IPS-20b (cell line): ENCODE results near the gene NUP93.
A peak's percentile ranks its signal among the peaks of the same experiment; 100 is the strongest.
"Not testable (repeated sequence)": the region's sequence is repeated elsewhere in the genome, so short reads cannot be mapped to it uniquely, and the experiment has no call there.

ENCODE experiments used
- H3K27ac ChIP-seq: one replicate; pipeline ENCODE4 v1.5.1; 2013; ENCODE audit warnings: low read length
- H3K27me3 ChIP-seq: 2 replicates; pipeline ENCODE4 v1.6.1; 2013; ENCODE audit warnings: mild to moderate bottlenecking, low read length, inconsistent platforms; ENCODE audit not compliant: insufficient read depth
- H3K36me3 ChIP-seq: 2 replicates; pipeline ENCODE4 v1.6.1; 2013; ENCODE audit warnings: low read depth, mild to moderate bottlenecking, inconsistent platforms, low read length, moderate library complexity; ENCODE audit not compliant: insufficient read depth
- H3K4me1 ChIP-seq: 2 replicates; pipeline ENCODE4 v1.6.1; 2013; ENCODE audit warnings: mild to moderate bottlenecking, control low read depth, inconsistent platforms, low read length, moderate library complexity; ENCODE audit not compliant: insufficient read depth
- H3K4me3 ChIP-seq: 2 replicates; pipeline ENCODE4 v1.5.1; 2013; ENCODE audit warnings: mild to moderate bottlenecking, low read length, inconsistent platforms
- H3K9ac ChIP-seq: 2 replicates; pipeline ENCODE4 v1.6.1; 2013; ENCODE audit warnings: low read depth, mild to moderate bottlenecking, inconsistent platforms, low read length, moderate library complexity
- H3K9me3 ChIP-seq: 2 replicates; pipeline ENCODE4 v1.6.1; 2013; ENCODE audit warnings: mild to moderate bottlenecking, low read depth, low read length, inconsistent platforms; ENCODE audit not compliant: insufficient read depth

The NUP93 gene

GRCh38 chr16:56781528-56781961 lies 51.6 kb downstream of the NUP93 start:
- Histone ChIP-seq H3K27me3 (no peaks in the 10 kb centered on the region), H3K27ac (no peak overlapping the region), H3K9ac (peak overlapping the region; percentile 8; the same call in 1 of the 2 replicates), H3K9me3 (no peaks in the 10 kb centered on the region), H3K4me1 (peaks cover 44% of the 10 kb centered on the region; the same call in 1 of the 2 replicates), H3K36me3 (no peaks in the 10 kb centered on the region), H3K4me3 (peak overlapping the region; percentile 23; the same call in 1 of the 2 replicates)

GRCh38 chr16:56783344-56783743 lies 53.4 kb downstream of the NUP93 start:
- no peak overlapping the region for H3K27ac ChIP-seq
- H3K4me3 ChIP-seq = no peak overlapping the region
- peaks cover 62% of the 10 kb centered on the region for H3K4me1 ChIP-seq
- no peak overlapping the region for H3K9ac ChIP-seq
- no peaks in the 10 kb centered on the region for H3K36me3 ChIP-seq
- H3K9me3 ChIP-seq = no peaks in the 10 kb centered on the region
- H3K27me3 ChIP-seq = no peaks in the 10 kb centered on the region

GRCh38 chr16:56785317-56785716 lies 55.4 kb downstream of the NUP93 start:
- H3K36me3 ChIP-seq = no peaks in the 10 kb centered on the region
- H3K9me3 ChIP-seq = no peaks in the 10 kb centered on the region
- H3K9ac ChIP-seq = no peak overlapping the region
- H3K27me3 ChIP-seq = no peaks in the 10 kb centered on the region
- H3K27ac ChIP-seq = no peak overlapping the region
- no peak overlapping the region for H3K4me3 ChIP-seq
- peaks cover 63% of the 10 kb centered on the region for H3K4me1 ChIP-seq

- H3K4me1 ChIP-seq = peaks cover 50% of the 10 kb centered on the region
- no peaks in the 10 kb centered on the region for H3K36me3 ChIP-seq
- no peaks in the 10 kb centered on the region for H3K27me3 ChIP-seq
- H3K27ac ChIP-seq = no peak overlapping the region
- no peak overlapping the region; the same call in 1 of the 2 replicates for H3K4me3 ChIP-seq
- H3K9me3 ChIP-seq = no peaks in the 10 kb centered on the region
- H3K9ac ChIP-seq = no peak overlapping the region
Observed at GRCh38 chr16:56787167-56787566, 57.2 kb downstream of the NUP93 start.

GRCh38 chr16:56788435-56788834 lies 58.5 kb downstream of the NUP93 start:
- H3K9ac ChIP-seq = no peak overlapping the region
- H3K27ac ChIP-seq = no peak overlapping the region
- H3K9me3 ChIP-seq = no peaks in the 10 kb centered on the region
- no peak overlapping the region for H3K4me3 ChIP-seq
- no peaks in the 10 kb centered on the region for H3K27me3 ChIP-seq
- H3K36me3 ChIP-seq = no peaks in the 10 kb centered on the region
- H3K4me1 ChIP-seq = peaks cover 43% of the 10 kb centered on the region

- H3K4me1 ChIP-seq = peaks cover 38% of the 10 kb centered on the region
- no peak overlapping the region for H3K27ac ChIP-seq
Observed at GRCh38 chr16:56789360-56789759, 59.4 kb downstream of the NUP93 start.

GRCh38 chr16:56792967-56793366 lies 63.0 kb downstream of the NUP93 start:
- H3K36me3 ChIP-seq = no peaks in the 10 kb centered on the region
- no peak overlapping the region for H3K9ac ChIP-seq
- H3K4me3 ChIP-seq = no peak overlapping the region
- H3K9me3 ChIP-seq = no peaks in the 10 kb centered on the region
- no peak overlapping the region for H3K27ac ChIP-seq
- peaks cover 12% of the 10 kb centered on the region for H3K4me1 ChIP-seq
- H3K27me3 ChIP-seq = no peaks in the 10 kb centered on the region

More at GRCh38 chr16:56789360-56789759, 59.4 kb downstream of the NUP93 start:
- H3K36me3 ChIP-seq = no peaks in the 10 kb centered on the region
- H3K4me3 ChIP-seq = no peak overlapping the region
- no peaks in the 10 kb centered on the region for H3K9me3 ChIP-seq
- H3K9ac ChIP-seq = no peak overlapping the region
- no peaks in the 10 kb centered on the region for H3K27me3 ChIP-seq

GRCh38 chr16:56793492-56793891 lies 63.6 kb downstream of the NUP93 start:
- Histone ChIP-seq H3K9me3 (no peaks in the 10 kb centered on the region), H3K4me3 (no peak overlapping the region), H3K4me1 (peaks cover 7% of the 10 kb centered on the region; the same call in 1 of the 2 replicates), H3K36me3 (peaks cover 4% of the 10 kb centered on the region; the same call in 1 of the 2 replicates), H3K27me3 (no peaks in the 10 kb centered on the region), H3K27ac (no peak overlapping the region), H3K9ac (no peak overlapping the region)

- H3K4me3 ChIP-seq = no peak overlapping the region
- H3K9me3 ChIP-seq = no peaks in the 10 kb centered on the region
- no peak overlapping the region for H3K27ac ChIP-seq
- H3K27me3 ChIP-seq = no peaks in the 10 kb centered on the region
- peaks cover 5% of the 10 kb centered on the region; the same call in 1 of the 2 replicates for H3K4me1 ChIP-seq
- H3K9ac ChIP-seq = no peak overlapping the region
- H3K36me3 ChIP-seq = peaks cover 13% of the 10 kb centered on the region; the same call in 1 of the 2 replicates
Observed at GRCh38 chr16:56795011-56795410, 65.1 kb downstream of the NUP93 start.

GRCh38 chr16:56797038-56797437 lies 67.1 kb downstream of the NUP93 start:
- not testable (repeated sequence) for H3K4me1 ChIP-seq, H3K4me3 ChIP-seq, H3K27me3 ChIP-seq, H3K27ac ChIP-seq, H3K9me3 ChIP-seq, H3K9ac ChIP-seq
- H3K36me3 ChIP-seq = peaks cover 18% of the 10 kb centered on the region; the same call in 1 of the 2 replicates

- Histone ChIP-seq H3K36me3 (peaks cover 18% of the 10 kb centered on the region; the same call in 1 of the 2 replicates), H3K9ac (no peak overlapping the region), H3K9me3 (no peaks in the 10 kb centered on the region), H3K4me1 (peaks cover 2% of the 10 kb centered on the region; the same call in 1 of the 2 replicates), H3K4me3 (no peak overlapping the region), H3K27me3 (no peaks in the 10 kb centered on the region), H3K27ac (no peak overlapping the region)
Observed at GRCh38 chr16:56797861-56798260, 67.9 kb downstream of the NUP93 start.

- H3K9ac ChIP-seq = no peak overlapping the region
- H3K4me1 ChIP-seq = no peaks in the 10 kb centered on the region
- H3K27me3 ChIP-seq = no peaks in the 10 kb centered on the region
- no peak overlapping the region for H3K27ac ChIP-seq
- peaks cover 18% of the 10 kb centered on the region; the same call in 1 of the 2 replicates for H3K36me3 ChIP-seq
- no peaks in the 10 kb centered on the region for H3K9me3 ChIP-seq
- H3K4me3 ChIP-seq = no peak overlapping the region
Observed at GRCh38 chr16:56798955-56799354, 69.0 kb downstream of the NUP93 start.
